NCI-H187 (cell line): ENCODE measurements around the gene SMG9.
"Not testable (repeated sequence)": the region's sequence is repeated elsewhere in the genome, so short reads cannot be mapped to it uniquely, and the experiment has no call there.

Source experiments
- DNase-seq, 2 experiments: peaks; one replicate each; lab custom pipeline; 2025; lab: John Stamatoyannopoulos, UW

Gene SMG9

GRCh38 chr19:43690890-43691289, 63.9 kb downstream of the SMG9 start:
- no peak for DNase-seq

- DNase-seq = no peak
Measured at GRCh38 chr19:43690444-43690843, 64.3 kb downstream of the SMG9 start.

- DNase-seq = no peak
Measured at GRCh38 chr19:43688059-43688701, 66.6 kb downstream of the SMG9 start.

GRCh38 chr19:43687660-43687997, 67.1 kb downstream of the SMG9 start:
- DNase-seq = no peak

- DNase-seq = no peak
Measured at GRCh38 chr19:43684326-43684725, 70.4 kb downstream of the SMG9 start.

GRCh38 chr19:43683905-43684304, 70.9 kb downstream of the SMG9 start:
- no peak for DNase-seq

GRCh38 chr19:43682824-43683661, 71.7 kb downstream of the SMG9 start:
- DNase-seq = no peak

- DNase-seq = not testable (repeated sequence)
Measured at GRCh38 chr19:43682269-43682668, 72.5 kb downstream of the SMG9 start.

GRCh38 chr19:43681821-43682220, 72.9 kb downstream of the SMG9 start:
- no peak for DNase-seq

GRCh38 chr19:43678512-43679261, 76.1 kb downstream of the SMG9 start:
- no peak for DNase-seq
